HUES48 (cell line): ENCODE results near the gene CTNNA2.

Experiments used
- H3K27ac ChIP-seq: one replicate; pipeline ENCODE4 v1.7.0; 2013; ENCODE audit warnings: low read depth, low read length, inconsistent platforms
- H3K27me3 ChIP-seq: 2 replicates; pipeline ENCODE4 v1.6.1; 2013; ENCODE audit warnings: mild to moderate bottlenecking, low read length; ENCODE audit not compliant: control insufficient read depth, insufficient read depth
- H3K36me3 ChIP-seq: 2 replicates; pipeline ENCODE4 v1.6.1; 2013; ENCODE audit warnings: low read length; ENCODE audit not compliant: control insufficient read depth, insufficient read depth
- H3K4me1 ChIP-seq: 2 replicates; pipeline ENCODE4 v1.6.1; 2013; ENCODE audit warnings: mild to moderate bottlenecking, low read length; ENCODE audit not compliant: control insufficient read depth, insufficient read depth
- H3K4me3 ChIP-seq: 2 replicates; pipeline ENCODE4 v1.5.1; 2013; ENCODE audit warnings: mild to moderate bottlenecking, low read depth, low read length
- H3K9ac ChIP-seq: 2 replicates; pipeline ENCODE4 v1.6.1; 2013; ENCODE audit warnings: mild to moderate bottlenecking, low read depth, low read length, moderate library complexity
- H3K9me3 ChIP-seq: 2 replicates; pipeline ENCODE4 v1.6.1; 2013; ENCODE audit warnings: low read length; ENCODE audit not compliant: control insufficient read depth, insufficient read depth

CTNNA2 gene

GRCh38 chr2:79638954-79639353 is 126.1 kb downstream of the CTNNA2 start:
- H3K4me1 ChIP-seq, result peaks cover 35% of the 10 kb centered on the region
- H3K27me3 ChIP-seq, result 0 out of 2 replicates have a peak, but pooled peaks cover 3% of the 10 kb centered on the region
- H3K4me3 ChIP-seq, result no peak overlapping the region
- H3K36me3 ChIP-seq, result no peaks in the 10 kb centered on the region
- no peak overlapping the region for H3K9ac ChIP-seq
- H3K27ac ChIP-seq, result no peak overlapping the region
- H3K9me3 ChIP-seq, result no peaks in the 10 kb centered on the region

- Histone ChIP-seq H3K9ac (no peak overlapping the region), H3K27me3 (0 out of 2 replicates have a peak, but pooled peaks cover 3% of the 10 kb centered on the region), H3K27ac (peak overlapping the region; percentile 67), H3K36me3 (no peaks in the 10 kb centered on the region), H3K4me1 (peaks cover 35% of the 10 kb centered on the region), H3K4me3 (peak overlapping the region; percentile 33), H3K9me3 (no peaks in the 10 kb centered on the region)
Observed at GRCh38 chr2:79640001-79640400, 127.2 kb downstream of the CTNNA2 start.

- H3K4me3 ChIP-seq, result no peak overlapping the region
- no peaks in the 10 kb centered on the region for H3K9me3 ChIP-seq
- H3K36me3 ChIP-seq, result no peaks in the 10 kb centered on the region
- H3K9ac ChIP-seq, result no peak overlapping the region
- H3K4me1 ChIP-seq, result peaks cover 5% of the 10 kb centered on the region
- H3K27ac ChIP-seq, result no peak overlapping the region
- no peaks in the 10 kb centered on the region for H3K27me3 ChIP-seq
Observed at GRCh38 chr2:79649531-79649930, 136.7 kb downstream of the CTNNA2 start.

GRCh38 chr2:79660557-79660956 is 147.7 kb downstream of the CTNNA2 start:
- Histone ChIP-seq H3K27ac (no peak overlapping the region), H3K9me3 (no peaks in the 10 kb centered on the region), H3K9ac (no peak overlapping the region), H3K27me3 (no peaks in the 10 kb centered on the region), H3K4me1 (no peaks in the 10 kb centered on the region), H3K4me3 (no peak overlapping the region), H3K36me3 (no peaks in the 10 kb centered on the region)

- H3K4me3 ChIP-seq, result no peak overlapping the region
- no peak overlapping the region for H3K9ac ChIP-seq
- no peaks in the 10 kb centered on the region for H3K36me3 ChIP-seq
- H3K9me3 ChIP-seq, result no peaks in the 10 kb centered on the region
- no peaks in the 10 kb centered on the region for H3K4me1 ChIP-seq
- H3K27me3 ChIP-seq, result no peaks in the 10 kb centered on the region
- H3K27ac ChIP-seq, result no peak overlapping the region
Observed at GRCh38 chr2:79665091-79665490, 152.2 kb downstream of the CTNNA2 start.

GRCh38 chr2:79666430-79666829 is 153.6 kb downstream of the CTNNA2 start:
- Histone ChIP-seq H3K27me3 (no peaks in the 10 kb centered on the region), H3K9me3 (no peaks in the 10 kb centered on the region), H3K9ac (no peak overlapping the region), H3K4me3 (no peak overlapping the region), H3K27ac (no peak overlapping the region), H3K36me3 (no peaks in the 10 kb centered on the region), H3K4me1 (no peaks in the 10 kb centered on the region)

GRCh38 chr2:79669714-79670113 is 156.9 kb downstream of the CTNNA2 start:
- no peaks in the 10 kb centered on the region for H3K36me3 ChIP-seq
- H3K27me3 ChIP-seq, result no peaks in the 10 kb centered on the region
- no peaks in the 10 kb centered on the region for H3K4me1 ChIP-seq
- H3K9ac ChIP-seq, result no peak overlapping the region
- no peak overlapping the region for H3K27ac ChIP-seq
- no peak overlapping the region for H3K4me3 ChIP-seq
- no peaks in the 10 kb centered on the region for H3K9me3 ChIP-seq

GRCh38 chr2:79670198-79670597 is 157.3 kb downstream of the CTNNA2 start:
- Histone ChIP-seq H3K9me3 (no peaks in the 10 kb centered on the region), H3K4me3 (no peak overlapping the region), H3K4me1 (no peaks in the 10 kb centered on the region), H3K27ac (no peak overlapping the region), H3K36me3 (no peaks in the 10 kb centered on the region), H3K9ac (no peak overlapping the region), H3K27me3 (no peaks in the 10 kb centered on the region)

- Histone ChIP-seq H3K9ac (no peak overlapping the region), H3K9me3 (no peaks in the 10 kb centered on the region), H3K36me3 (no peaks in the 10 kb centered on the region), H3K4me1 (peaks cover 5% of the 10 kb centered on the region; the same call in 1 of the 2 replicates), H3K4me3 (no peak overlapping the region), H3K27me3 (no peaks in the 10 kb centered on the region), H3K27ac (no peak overlapping the region)
Observed at GRCh38 chr2:79686884-79687283, 174.0 kb downstream of the CTNNA2 start.

- Histone ChIP-seq H3K4me1 (no peaks in the 10 kb centered on the region), H3K9ac (no peak overlapping the region), H3K9me3 (no peaks in the 10 kb centered on the region), H3K27ac (no peak overlapping the region), H3K4me3 (no peak overlapping the region), H3K36me3 (no peaks in the 10 kb centered on the region), H3K27me3 (no peaks in the 10 kb centered on the region)
Observed at GRCh38 chr2:79695248-79695647, 182.4 kb downstream of the CTNNA2 start.

- Histone ChIP-seq H3K9me3 (no peaks in the 10 kb centered on the region), H3K4me3 (no peak overlapping the region), H3K9ac (no peak overlapping the region)
Observed at GRCh38 chr2:79697200-79697599, 184.3 kb downstream of the CTNNA2 start.

GRCh38 chr2:79700651-79701050 is 187.8 kb downstream of the CTNNA2 start:
- H3K36me3 ChIP-seq, result no peaks in the 10 kb centered on the region
- no peak overlapping the region for H3K27ac ChIP-seq

More at GRCh38 chr2:79697200-79697599, 184.3 kb downstream of the CTNNA2 start:
- Histone ChIP-seq H3K4me1 (no peaks in the 10 kb centered on the region), H3K36me3 (no peaks in the 10 kb centered on the region), H3K27me3 (no peaks in the 10 kb centered on the region), H3K27ac (no peak overlapping the region)

More at GRCh38 chr2:79700651-79701050, 187.8 kb downstream of the CTNNA2 start:
- Histone ChIP-seq H3K4me1 (peaks cover 5% of the 10 kb centered on the region; the same call in 1 of the 2 replicates), H3K9me3 (no peaks in the 10 kb centered on the region), H3K4me3 (no peak overlapping the region), H3K9ac (no peak overlapping the region), H3K27me3 (no peaks in the 10 kb centered on the region)
